ENCODE measurements around the gene ANXA3.
A peak's percentile ranks its signal among the peaks of the same experiment; 100 is the strongest.

ANXA3 gene

GRCh38 chr4:78648640-78649363 lies 97.2 kb downstream of the ANXA3 start:
- DNase-seq: no peak

GRCh38 chr4:78650106-78651024 lies 98.8 kb downstream of the ANXA3 start:
- DNase-seq: no peak

GRCh38 chr4:78651250-78651860 lies 99.8 kb downstream of the ANXA3 start:
- DNase-seq: no peak

GRCh38 chr4:78652282-78652876 lies 100.8 kb downstream of the ANXA3 start:
- DNase-seq: no peak

- DNase-seq: no peak
Observed at GRCh38 chr4:78653655-78654054, 102.1 kb downstream of the ANXA3 start.

- DNase-seq: no peak
Observed at GRCh38 chr4:78654807-78655206, 103.2 kb downstream of the ANXA3 start.

- DNase-seq: peak; percentile 76
Observed at GRCh38 chr4:78656968-78657445, 105.4 kb downstream of the ANXA3 start.

- no peak for DNase-seq
Observed at GRCh38 chr4:78659264-78659663, 107.7 kb downstream of the ANXA3 start.

GRCh38 chr4:78659665-78660064 lies 108.1 kb downstream of the ANXA3 start:
- DNase-seq: no peak
